Measurements from ENCODE around the gene IL25. TPM values are rescaled to one million over a fixed set of nuclear protein-coding genes. Genes with fewer than 3 reads are reported as not detected.

Gene IL25
- total and polyA plus RNA-seq, 7 donors, result 0.01 TPM; not detected in 6

GRCh38 chr14:23358042-23358441, 14.6 kb upstream of the IL25 start:
- H3K27me3 ChIP-seq (ENCODE audit: insufficient read depth in 3 of 3, low read length in 2 of 3), result peaks cover 3 to 23% (median 4%) of the 10 kb centered on the region in 3 donors
- no peaks in the 10 kb centered on the region for H3K9me3 ChIP-seq
- H3K27ac ChIP-seq, result no peak overlapping the region
- ATAC-seq (no peak), DNase-seq (no peak)
- no peak for TF ChIP-seq CTCF (IDR thresholded peaks at IDR 0.05)
- no peaks in the 10 kb centered on the region for H3K4me1 ChIP-seq
- 81 to 83% (median 82%) methylated on average over 3 of the region's 3 CpGs for WGBS, 3 donors
- intact Hi-C loops (cut with DNase I), result no loop called here
- no peaks in the 10 kb centered on the region for H3K36me3 ChIP-seq (ENCODE audit: insufficient read depth in 1 of 2, low read depth in 1 of 2)
- no peak overlapping the region for H3K4me3 ChIP-seq

GRCh38 chr14:23358553-23359166, 13.9 kb upstream of the IL25 start:
- intact Hi-C loops (cut with DNase I), result no loop called here
- WGBS, 3 donors, result 83 to 91% (median 86%) methylated on average over 12 of the region's 12 CpGs
- DNase-seq (no peak), ATAC-seq (no peak)
- no peak for TF ChIP-seq CTCF (IDR thresholded peaks at IDR 0.05)
- no peaks in the 10 kb centered on the region for H3K36me3 ChIP-seq (ENCODE audit: insufficient read depth in 1 of 2, low read depth in 1 of 2)
- H3K4me1 ChIP-seq, result no peaks in the 10 kb centered on the region
- peaks cover 0 to 21% (median 3%) of the 10 kb centered on the region in 3 donors for H3K27me3 ChIP-seq (ENCODE audit: insufficient read depth in 3 of 3, low read length in 2 of 3)
- no peaks in the 10 kb centered on the region for H3K9me3 ChIP-seq
- H3K4me3 ChIP-seq, result no peak overlapping the region
- no peak overlapping the region for H3K27ac ChIP-seq

GRCh38 chr14:23359167-23359626, 13.4 kb upstream of the IL25 start:
- Histone ChIP-seq H3K9me3 (no peaks in the 10 kb centered on the region), H3K27me3 (ENCODE audit: insufficient read depth in 3 of 3, low read length in 2 of 3) (peaks cover 0 to 19% (median 5%) of the 10 kb centered on the region in 3 donors), H3K4me3 (no peak overlapping the region), H3K36me3 (ENCODE audit: insufficient read depth in 1 of 2, low read depth in 1 of 2) (no peaks in the 10 kb centered on the region), H3K27ac (no peak overlapping the region), H3K4me1 (no peaks in the 10 kb centered on the region)
- intact Hi-C loops (cut with DNase I), result no loop called here
- WGBS, 3 donors, result 80 to 84% (median 83%) methylated on average over 9 to 11 of the region's 11 CpGs
- TF ChIP-seq CTCF (IDR thresholded peaks at IDR 0.05), result no peak
- no peak for ATAC-seq
- DNase-seq, result no peak

- no peak for ATAC-seq
- no peak overlapping the region for H3K27ac ChIP-seq
- intact Hi-C loops (cut with DNase I), result no loop called here
These were observed 12.7 kb upstream of the IL25 start for GRCh38 chr14:23359722-23360447.

More at GRCh38 chr14:23359722-23360447, 12.7 kb upstream of the IL25 start:
- TF ChIP-seq CTCF (IDR thresholded peaks at IDR 0.05), result no peak
- H3K9me3 ChIP-seq, result no peaks in the 10 kb centered on the region
- no peaks in the 10 kb centered on the region for H3K36me3 ChIP-seq (ENCODE audit: insufficient read depth in 1 of 2, low read depth in 1 of 2)
- WGBS, 3 donors, result 85 to 89% (median 86%) methylated on average over 22 of the region's 22 CpGs
- H3K4me3 ChIP-seq, result no peak overlapping the region
- H3K4me1 ChIP-seq, result no peaks in the 10 kb centered on the region
- H3K27me3 ChIP-seq (ENCODE audit: insufficient read depth in 3 of 3, low read length in 2 of 3), result peaks cover 0 to 22% (median 6%) of the 10 kb centered on the region in 3 donors
- no peak for DNase-seq

All from psoas muscle (tissue), 8 donors.